Measurements from ENCODE around the gene ATP6V1E1. TPM values are rescaled to one million over a fixed set of nuclear protein-coding genes. Genes with fewer than 3 reads are reported as not detected.

Gene ATP6V1E1
- total and polyA plus RNA-seq, 9 of the 15 experiments (the other 6 are each of a cell fraction or from before 2014, with no cell fraction given): 122 to 249 (median 179) TPM

DNA sequence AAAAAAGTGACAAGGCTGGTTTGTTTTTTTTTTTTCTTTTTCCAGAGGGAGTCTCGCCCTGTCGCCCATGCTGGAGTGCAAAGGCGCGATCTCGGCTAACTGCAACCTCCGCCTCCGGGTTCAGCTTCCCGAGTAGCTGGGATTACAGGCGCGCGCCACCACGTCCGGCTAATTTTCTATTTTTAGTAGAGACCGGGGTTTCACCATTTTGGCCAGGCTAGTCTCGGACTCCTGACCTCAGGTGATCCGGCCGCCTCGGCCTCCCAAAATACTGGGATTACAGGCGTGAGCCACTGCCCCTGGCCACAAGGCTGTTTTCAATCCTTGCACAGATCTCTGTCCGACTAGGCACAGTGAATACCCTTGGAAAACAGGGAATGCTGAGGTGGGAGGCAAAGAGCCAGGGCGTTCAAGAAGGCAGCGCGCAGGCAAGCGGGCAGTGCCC lies 566 bp downstream of the ATP6V1E1 start (continued):
- TF ChIP-seq SMAD4 (CRISPR knock-in tag; conservative IDR thresholded peaks at IDR 0.05) (no peak), LEF1 (IDR thresholded peaks at IDR 0.05) (no peak), ZNF316 (IDR thresholded peaks at IDR 0.05) (no peak), JUN (IDR thresholded peaks at IDR 0.05; ENCODE audit: borderline replicate concordance, low read depth, low read length) (no peak), JUN (CRISPR knock-in tag; IDR thresholded peaks at IDR 0.05; ENCODE audit: borderline replicate concordance) (no peak), ARHGAP35 (IDR thresholded peaks at IDR 0.05; ENCODE audit: partially characterized antibody) (no peak)
- TF ChIP-seq, protein P1, sequence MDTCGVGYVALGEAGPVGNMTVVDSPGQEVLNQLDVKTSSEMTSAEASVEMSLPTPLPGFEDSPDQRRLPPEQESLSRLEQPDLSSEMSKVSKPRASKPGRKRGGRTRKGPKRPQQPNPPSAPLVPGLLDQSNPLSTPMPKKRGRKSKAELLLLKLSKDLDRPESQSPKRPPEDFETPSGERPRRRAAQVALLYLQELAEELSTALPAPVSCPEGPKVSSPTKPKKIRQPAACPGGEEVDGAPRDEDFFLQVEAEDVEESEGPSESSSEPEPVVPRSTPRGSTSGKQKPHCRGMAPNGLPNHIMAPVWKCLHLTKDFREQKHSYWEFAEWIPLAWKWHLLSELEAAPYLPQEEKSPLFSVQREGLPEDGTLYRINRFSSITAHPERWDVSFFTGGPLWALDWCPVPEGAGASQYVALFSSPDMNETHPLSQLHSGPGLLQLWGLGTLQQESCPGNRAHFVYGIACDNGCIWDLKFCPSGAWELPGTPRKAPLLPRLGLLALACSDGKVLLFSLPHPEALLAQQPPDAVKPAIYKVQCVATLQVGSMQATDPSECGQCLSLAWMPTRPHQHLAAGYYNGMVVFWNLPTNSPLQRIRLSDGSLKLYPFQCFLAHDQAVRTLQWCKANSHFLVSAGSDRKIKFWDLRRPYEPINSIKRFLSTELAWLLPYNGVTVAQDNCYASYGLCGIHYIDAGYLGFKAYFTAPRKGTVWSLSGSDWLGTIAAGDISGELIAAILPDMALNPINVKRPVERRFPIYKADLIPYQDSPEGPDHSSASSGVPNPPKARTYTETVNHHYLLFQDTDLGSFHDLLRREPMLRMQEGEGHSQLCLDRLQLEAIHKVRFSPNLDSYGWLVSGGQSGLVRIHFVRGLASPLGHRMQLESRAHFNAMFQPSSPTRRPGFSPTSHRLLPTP (IDR thresholded peaks at IDR 0.05; ENCODE audit: borderline replicate concordance, extremely low read depth, insufficient read length): no peak

DNA sequence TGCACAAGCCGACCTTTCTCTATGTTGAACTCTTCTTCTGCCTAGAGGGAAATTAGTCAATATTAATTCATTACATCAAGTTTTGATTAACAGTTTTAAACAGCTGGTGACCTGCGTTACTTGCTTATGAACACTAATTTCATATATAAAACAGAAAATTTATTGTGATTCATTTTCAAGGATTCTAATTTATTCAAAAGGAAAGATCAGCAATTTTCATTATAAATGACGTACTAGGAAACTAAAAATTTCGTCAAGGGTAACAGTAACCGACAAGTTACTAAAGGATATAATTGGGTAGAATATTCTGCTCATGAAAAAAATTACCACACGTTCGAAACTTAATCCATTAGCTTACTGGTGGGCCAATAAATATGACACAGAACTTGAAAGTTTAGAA lies 15.3 kb downstream of the ATP6V1E1 start:
- DNase-seq (ENCODE audit: extremely low read depth in 1 of 4, low spot score in 3 of 4) (no peak), FAIRE-seq (no peak), ATAC-seq (no peak)
- no peak overlapping the region for H3K4me3 ChIP-seq
- no TSS peak for BruUV-seq (replicated peaks)
- H3K9ac ChIP-seq (ENCODE audit: insufficient read depth in 1 of 2, low read depth in 2 of 2, low read length in 2 of 2): no peak overlapping the region
- H3K4me2 ChIP-seq (ENCODE audit: insufficient read depth, low read length): no peak overlapping the region
- TF ChIP-seq C11orf30 (IDR thresholded peaks at IDR 0.05; ENCODE audit: low read depth) (peak; percentile 50), ASH1L (IDR thresholded peaks at IDR 0.05; ENCODE audit: borderline replicate concordance, low read depth, partially characterized antibody) (no peak), ZNF41 (CRISPR knock-in tag; conservative IDR thresholded peaks at IDR 0.05) (no peak), ZNF316 (IDR thresholded peaks at IDR 0.05) (peak; percentile 76)
- ChIA-PET CTCF (ENCODE audit: low intra/inter-chr PET ratio) (no interaction called here), POLR2A (no interaction called here)
- no peaks in the 10 kb centered on the region for H3K9me1 ChIP-seq (ENCODE audit: control insufficient read depth, insufficient read depth, low read length)
- no peaks in the 10 kb centered on the region for H4K20me1 ChIP-seq (replicated peaks; ENCODE audit: control insufficient read depth, insufficient read depth, low read length)
- in situ Hi-C loops (cut with MboI): no loop called here
- no peak overlapping the region for H3K27ac ChIP-seq (ENCODE audit: extremely low read depth, low read depth, low read length)
- no peaks in the 10 kb centered on the region for H3K27me3 ChIP-seq (ENCODE audit: control insufficient read depth in 2 of 2, insufficient read depth in 2 of 2, low read length in 2 of 2)
- H3K79me2 ChIP-seq (ENCODE audit: control insufficient read depth, insufficient read depth, low read length): 0 out of 3 replicates have a peak, but pooled peaks cover 2% of the 10 kb centered on the region
- WGBS (ENCODE audit: insufficient coverage, low coverage, missing lambda C conversion rate): 88% methylated on average over 7 of the region's 7 CpGs
- H3K4me1 ChIP-seq (replicated peaks in 1 of 2; ENCODE audit: control insufficient read depth in 2 of 2, insufficient read depth in 2 of 2, low read length in 2 of 2): no peaks in the 10 kb centered on the region
- no peak overlapping the region for H2AFZ ChIP-seq (ENCODE audit: low read depth, low read length)
- H3K9me3 ChIP-seq (replicated peaks; ENCODE audit: control insufficient read depth, insufficient read depth, low read depth, low read length): no peaks in the 10 kb centered on the region
- H3K36me3 ChIP-seq (ENCODE audit: control insufficient read depth, insufficient read depth, low read length): peaks cover 69% of the 10 kb centered on the region
- intact Hi-C loops (cut with micrococcal nuclease): no loop called here
